SK-N-SH (cell line): Measurements from ENCODE around the gene SKI. TPM values are rescaled to one million over a fixed set of nuclear protein-coding genes. Genes with fewer than 3 reads are reported as not detected.

Experiments
- CTCF ChIA-PET: fragments of 300-600, 350-600 bp; formaldehyde crosslinking; extraction: SDS; loops from one replicate; lab custom pipeline; 2021; lab: Yijun Ruan, JAX
- POLR2A ChIA-PET: fragments of 350-600 bp; sonication (Branson Sonifier 250); formaldehyde crosslinking; extraction: SDS; loops from one replicate; lab custom pipeline; 2020; ENCODE audit warnings: antibody characterized with exemption, inconsistent platforms; lab: Yijun Ruan, JAX
- DNase-seq: peaks from one replicate; pipeline ENCODE4 v3.0.0; 2012
- H2AFZ ChIP-seq: fragments of 200-600 bp; sonication (generic); 2 replicates; pipeline ENCODE4 v1.8.1; 2016; ENCODE audit warnings: antibody characterized with exemption, mild to moderate bottlenecking, low read depth
- H3F3A ChIP-seq: fragments of 200-600 bp; sonication (generic); replicated peaks from 2 replicates; pipeline ENCODE3; 2016; ENCODE audit warnings: antibody characterized with exemption, mild to moderate bottlenecking; ENCODE audit not compliant: insufficient read depth
- H3K27ac ChIP-seq, 2 experiments: fragments of 200-500 bp in 1 of 2; fragments of 200-600 bp in 1 of 2; sonication (Bioruptor generic) in 1 of 2; sonication (generic), shearing (Covaris generic) in 1 of 2; 2 replicates each; pipeline versions ENCODE4 v1.5.1 to v1.6.1; 2014 to 2016; ENCODE audit warnings: low read depth in 2 of 2, inconsistent platforms in 1 of 2, low read length in 1 of 2, mild to moderate bottlenecking in 1 of 2, mixed read lengths in 1 of 2
- H3K27me3 ChIP-seq: fragments of 200-600 bp; sonication (generic), shearing (Covaris generic); 2 replicates; pipeline ENCODE4 v1.6.1; 2016; ENCODE audit warnings: mixed run types; ENCODE audit not compliant: insufficient read depth
- H3K36me3 ChIP-seq, 2 experiments: fragments of 200-500 bp in 1 of 2; fragments of 200-600 bp in 1 of 2; sonication (Bioruptor generic) in 1 of 2; sonication (generic) in 1 of 2; replicated peaks in 1 of 2; 2 replicates each; pipeline versions ENCODE3 to v1.5.1; 2014 to 2016; ENCODE audit warnings: low read length in 1 of 2, mild to moderate bottlenecking in 1 of 2; ENCODE audit not compliant: insufficient read depth in 2 of 2, control insufficient read depth in 1 of 2
- H3K4me1 ChIP-seq, 2 experiments: fragments of 200-500 bp in 1 of 2; fragments of 200-600 bp in 1 of 2; sonication (Bioruptor generic) in 1 of 2; sonication (generic), shearing (Covaris generic) in 1 of 2; 2 replicates each; pipeline versions ENCODE4 v1.5.1 to v1.6.1; 2014 to 2016; ENCODE audit warnings: low read depth in 1 of 2, low read length in 1 of 2, mixed run types in 1 of 2; ENCODE audit not compliant: insufficient read depth in 2 of 2, control insufficient read depth in 1 of 2
- H3K4me2 ChIP-seq: fragments of 200-600 bp; sonication (generic), shearing (Covaris generic); 2 replicates; pipeline ENCODE4 v1.6.1; 2017; ENCODE audit warnings: mixed run types
- H3K4me3 ChIP-seq, 2 experiments: fragments of 200-500 bp in 1 of 2; fragments of 200-600 bp in 1 of 2; sonication (Bioruptor generic) in 1 of 2; sonication (generic), shearing (Covaris generic) in 1 of 2; 2 replicates each; pipeline versions ENCODE4 v1.5.1 to v1.8.1; 2014 to 2016; ENCODE audit warnings: low read depth in 2 of 2, inconsistent platforms in 1 of 2, low read length in 1 of 2, mild to moderate bottlenecking in 1 of 2, mixed read lengths in 1 of 2, moderate library complexity in 1 of 2
- H3K79me2 ChIP-seq: fragments of 200-600 bp; sonication (generic); 2 replicates; pipeline ENCODE4 v1.8.1; 2017; ENCODE audit warnings: mild to moderate bottlenecking; ENCODE audit not compliant: insufficient read depth
- H3K9ac ChIP-seq: fragments of 200-600 bp; sonication (generic); 2 replicates; pipeline ENCODE4 v1.6.1; 2017; ENCODE audit warnings: mixed run types
- H3K9me2 ChIP-seq: fragments of 200-600 bp; sonication (generic); 2 replicates; pipeline ENCODE4 v1.6.1; 2017; ENCODE audit warnings: mixed run types
- H3K9me3 ChIP-seq: fragments of 200-600 bp; sonication (generic); 2 replicates; pipeline ENCODE4 v1.6.1; 2017; ENCODE audit warnings: mixed run types, mild to moderate bottlenecking, moderate library complexity
- H4K20me1 ChIP-seq: fragments of 200-600 bp; sonication (generic); 2 replicates; pipeline ENCODE4 v1.6.1; 2017; ENCODE audit warnings: mild to moderate bottlenecking, mixed run types; ENCODE audit not compliant: insufficient read depth
- ELF1 ChIP-seq: IDR thresholded peaks from 2 replicates; pipeline ENCODE4 v1.4.0; 2012
- EZH2phosphoT487 ChIP-seq: fragments of 200-600 bp; sonication (generic); IDR thresholded peaks from 2 replicates; pipeline ENCODE4 v1.6.1; 2017; ENCODE audit warnings: low read depth, mixed run types, mild to moderate bottlenecking, antibody characterized with exemption, moderate library complexity, borderline replicate concordance
- FOXJ3 ChIP-seq: sonication (generic); formaldehyde crosslinking; IDR thresholded peaks from 2 replicates; pipeline ENCODE4 v1.5.1; 2020; ENCODE audit warnings: mild to moderate bottlenecking, missing genetic modification reagents
- GABPA ChIP-seq: IDR thresholded peaks from 2 replicates; pipeline ENCODE4 v1.4.0; 2012; ENCODE audit warnings: low read depth, mild to moderate bottlenecking
- GATA2 ChIP-seq: sonication (generic); formaldehyde crosslinking; IDR thresholded peaks from 2 replicates; pipeline ENCODE4 v1.5.0; 2020; ENCODE audit warnings: mild to moderate bottlenecking, missing genetic modification reagents
- JUND ChIP-seq: IDR thresholded peaks from 2 replicates; pipeline ENCODE4 v1.4.0; 2012
- MEF2A ChIP-seq: IDR thresholded peaks from 2 replicates; pipeline ENCODE4 v1.4.0; 2012; ENCODE audit warnings: low read depth, borderline replicate concordance
- MXI1 ChIP-seq: IDR thresholded peaks from 2 replicates; pipeline ENCODE4 v1.6.1; 2012; ENCODE audit warnings: mild to moderate bottlenecking, low read depth, low read length, improper control_type of control experiment
- NFIC ChIP-seq: IDR thresholded peaks from 2 replicates; pipeline ENCODE4 v1.4.0; 2012; ENCODE audit warnings: borderline replicate concordance
- RAD21 ChIP-seq: IDR thresholded peaks from 2 replicates; pipeline ENCODE4 v1.6.1; 2012; ENCODE audit warnings: mild to moderate bottlenecking, low read length
- RCOR1 ChIP-seq: fragments of 150-350 bp; IDR thresholded peaks from 2 replicates; pipeline ENCODE4 v1.6.1; 2017; ENCODE audit warnings: antibody characterized with exemption, low read length
- YY1 ChIP-seq: IDR thresholded peaks from 2 replicates; pipeline ENCODE4 v1.4.0; 2012; ENCODE audit warnings: low read depth, mild to moderate bottlenecking
- WGBS: methylation state at CpG from one replicate; pipeline ENCODE4 v1.1.6; 2017; ENCODE audit warnings: low lambda C conversion rate; 5-methylcytosine and 5-hydroxymethylcytosine counted together
- polyA plus RNA-seq, 3 experiments: library from polyadenylated mRNA; depleted of rRNA; stranded (reverse); fragments of >200 nt; gene quantifications; 2 replicates each; pipeline ENCODE4 v1.2.3, GENCODE V29; 2012
- TF ChIP-seq, protein P1 (sequence below): fragments of 150-350 bp; IDR thresholded peaks from 2 replicates; pipeline ENCODE4 v1.6.1; 2017; ENCODE audit warnings: antibody characterized with exemption, low read length, low read depth, borderline replicate concordance
- TF ChIP-seq, protein P2 (sequence below): IDR thresholded peaks from 2 replicates; pipeline ENCODE4 v1.6.1; 2012; ENCODE audit warnings: mild to moderate bottlenecking, low read depth, low read length, moderate library complexity
- TF ChIP-seq, protein P3 (sequence below): IDR thresholded peaks from 2 replicates; pipeline ENCODE4; 2012

SKI gene
- polyA plus RNA-seq, 1 of the 3 experiments (the other 2 are of a cell fraction), result 7.2 TPM

DNA sequence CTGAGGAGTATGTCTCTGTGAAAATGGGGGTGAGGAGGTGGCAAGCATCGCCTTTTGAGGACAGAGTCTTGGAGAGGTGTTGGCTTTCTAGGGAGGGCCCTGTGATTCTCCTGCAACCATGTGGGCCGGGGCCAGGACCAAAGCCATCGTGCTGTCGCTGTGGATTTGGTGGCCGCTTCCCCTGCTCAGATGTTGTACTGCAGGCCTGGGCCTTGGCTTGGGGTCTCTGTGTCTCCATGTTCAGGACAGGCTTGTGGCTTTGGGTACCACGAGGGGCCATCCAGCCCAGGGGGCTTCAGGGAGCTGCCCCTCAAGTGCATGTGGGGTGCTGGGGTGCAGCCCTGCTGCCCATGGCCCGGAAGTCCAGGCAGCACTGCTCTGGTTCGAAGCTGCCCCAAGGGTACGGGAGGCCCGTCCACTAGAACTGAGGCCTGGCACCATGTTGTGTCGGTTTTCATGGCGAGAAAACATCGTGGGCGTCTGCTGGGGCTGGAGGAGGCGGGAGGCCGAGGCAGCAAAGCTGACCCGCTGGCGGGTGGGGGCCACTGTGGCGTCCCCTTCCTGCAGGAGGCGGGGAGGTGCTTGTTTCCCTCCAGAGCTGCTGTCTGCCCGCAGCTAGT lies 55.4 kb downstream of the SKI start:
- Histone ChIP-seq H3K9me3 (no peaks in the 10 kb centered on the region), H4K20me1 (peaks cover 62% of the 10 kb centered on the region), H2AFZ (no peak overlapping the region), H3K79me2 (peaks cover 69% of the 10 kb centered on the region), H3K4me2 (no peak overlapping the region), H3K4me3 (no peak overlapping the region), H3K36me3 (no peaks in the 10 kb centered on the region), H3K27me3 (no peaks in the 10 kb centered on the region), H3K9ac (no peak overlapping the region), H3F3A (no peaks in the 10 kb centered on the region), H3K27ac (peak overlapping the region in 1 of 2 experiments; percentile 5; a peak in 1 of 4 replicates), H3K4me1 (peaks cover 0 to 31% of the 10 kb centered on the region in 2 experiments; a peak in 1 of 4 replicates), H3K9me2 (no peaks in the 10 kb centered on the region)
- ChIA-PET POLR2A (interaction anchor here (0.7 kb wide), 1 partner anchor 56 kb away, joined by 4 read pairs; no protein-coding TSS in a partner anchor), CTCF (interaction anchor here (2.0 kb wide), 1 partner anchor 98 kb away, joined by 7 read pairs; no protein-coding TSS in a partner anchor)
- WGBS, result 93% methylated on average over 6 of the region's 21 CpGs
- DNase-seq, result no peak
- TF ChIP-seq ELF1 (no peak), YY1 (no peak), EZH2phosphoT487 (no peak), MXI1 (no peak), RCOR1 (no peak), JUND (no peak), GATA2 (no peak), GABPA (no peak), RAD21 (no peak), NFIC (no peak), FOXJ3 (CRISPR knock-in tag) (no peak), MEF2A (no peak)
- TF ChIP-seq, protein P1, sequence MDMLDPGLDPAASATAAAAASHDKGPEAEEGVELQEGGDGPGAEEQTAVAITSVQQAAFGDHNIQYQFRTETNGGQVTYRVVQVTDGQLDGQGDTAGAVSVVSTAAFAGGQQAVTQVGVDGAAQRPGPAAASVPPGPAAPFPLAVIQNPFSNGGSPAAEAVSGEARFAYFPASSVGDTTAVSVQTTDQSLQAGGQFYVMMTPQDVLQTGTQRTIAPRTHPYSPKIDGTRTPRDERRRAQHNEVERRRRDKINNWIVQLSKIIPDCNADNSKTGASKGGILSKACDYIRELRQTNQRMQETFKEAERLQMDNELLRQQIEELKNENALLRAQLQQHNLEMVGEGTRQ, result no peak
- TF ChIP-seq, protein P2, sequence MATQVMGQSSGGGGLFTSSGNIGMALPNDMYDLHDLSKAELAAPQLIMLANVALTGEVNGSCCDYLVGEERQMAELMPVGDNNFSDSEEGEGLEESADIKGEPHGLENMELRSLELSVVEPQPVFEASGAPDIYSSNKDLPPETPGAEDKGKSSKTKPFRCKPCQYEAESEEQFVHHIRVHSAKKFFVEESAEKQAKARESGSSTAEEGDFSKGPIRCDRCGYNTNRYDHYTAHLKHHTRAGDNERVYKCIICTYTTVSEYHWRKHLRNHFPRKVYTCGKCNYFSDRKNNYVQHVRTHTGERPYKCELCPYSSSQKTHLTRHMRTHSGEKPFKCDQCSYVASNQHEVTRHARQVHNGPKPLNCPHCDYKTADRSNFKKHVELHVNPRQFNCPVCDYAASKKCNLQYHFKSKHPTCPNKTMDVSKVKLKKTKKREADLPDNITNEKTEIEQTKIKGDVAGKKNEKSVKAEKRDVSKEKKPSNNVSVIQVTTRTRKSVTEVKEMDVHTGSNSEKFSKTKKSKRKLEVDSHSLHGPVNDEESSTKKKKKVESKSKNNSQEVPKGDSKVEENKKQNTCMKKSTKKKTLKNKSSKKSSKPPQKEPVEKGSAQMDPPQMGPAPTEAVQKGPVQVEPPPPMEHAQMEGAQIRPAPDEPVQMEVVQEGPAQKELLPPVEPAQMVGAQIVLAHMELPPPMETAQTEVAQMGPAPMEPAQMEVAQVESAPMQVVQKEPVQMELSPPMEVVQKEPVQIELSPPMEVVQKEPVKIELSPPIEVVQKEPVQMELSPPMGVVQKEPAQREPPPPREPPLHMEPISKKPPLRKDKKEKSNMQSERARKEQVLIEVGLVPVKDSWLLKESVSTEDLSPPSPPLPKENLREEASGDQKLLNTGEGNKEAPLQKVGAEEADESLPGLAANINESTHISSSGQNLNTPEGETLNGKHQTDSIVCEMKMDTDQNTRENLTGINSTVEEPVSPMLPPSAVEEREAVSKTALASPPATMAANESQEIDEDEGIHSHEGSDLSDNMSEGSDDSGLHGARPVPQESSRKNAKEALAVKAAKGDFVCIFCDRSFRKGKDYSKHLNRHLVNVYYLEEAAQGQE, result no peak
- TF ChIP-seq, protein P3, sequence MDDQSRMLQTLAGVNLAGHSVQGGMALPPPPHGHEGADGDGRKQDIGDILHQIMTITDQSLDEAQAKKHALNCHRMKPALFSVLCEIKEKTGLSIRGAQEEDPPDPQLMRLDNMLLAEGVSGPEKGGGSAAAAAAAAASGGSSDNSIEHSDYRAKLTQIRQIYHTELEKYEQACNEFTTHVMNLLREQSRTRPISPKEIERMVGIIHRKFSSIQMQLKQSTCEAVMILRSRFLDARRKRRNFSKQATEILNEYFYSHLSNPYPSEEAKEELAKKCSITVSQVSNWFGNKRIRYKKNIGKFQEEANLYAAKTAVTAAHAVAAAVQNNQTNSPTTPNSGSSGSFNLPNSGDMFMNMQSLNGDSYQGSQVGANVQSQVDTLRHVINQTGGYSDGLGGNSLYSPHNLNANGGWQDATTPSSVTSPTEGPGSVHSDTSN, result no peak
